Measurements from ENCODE around the gene ZNF837.

DNA sequence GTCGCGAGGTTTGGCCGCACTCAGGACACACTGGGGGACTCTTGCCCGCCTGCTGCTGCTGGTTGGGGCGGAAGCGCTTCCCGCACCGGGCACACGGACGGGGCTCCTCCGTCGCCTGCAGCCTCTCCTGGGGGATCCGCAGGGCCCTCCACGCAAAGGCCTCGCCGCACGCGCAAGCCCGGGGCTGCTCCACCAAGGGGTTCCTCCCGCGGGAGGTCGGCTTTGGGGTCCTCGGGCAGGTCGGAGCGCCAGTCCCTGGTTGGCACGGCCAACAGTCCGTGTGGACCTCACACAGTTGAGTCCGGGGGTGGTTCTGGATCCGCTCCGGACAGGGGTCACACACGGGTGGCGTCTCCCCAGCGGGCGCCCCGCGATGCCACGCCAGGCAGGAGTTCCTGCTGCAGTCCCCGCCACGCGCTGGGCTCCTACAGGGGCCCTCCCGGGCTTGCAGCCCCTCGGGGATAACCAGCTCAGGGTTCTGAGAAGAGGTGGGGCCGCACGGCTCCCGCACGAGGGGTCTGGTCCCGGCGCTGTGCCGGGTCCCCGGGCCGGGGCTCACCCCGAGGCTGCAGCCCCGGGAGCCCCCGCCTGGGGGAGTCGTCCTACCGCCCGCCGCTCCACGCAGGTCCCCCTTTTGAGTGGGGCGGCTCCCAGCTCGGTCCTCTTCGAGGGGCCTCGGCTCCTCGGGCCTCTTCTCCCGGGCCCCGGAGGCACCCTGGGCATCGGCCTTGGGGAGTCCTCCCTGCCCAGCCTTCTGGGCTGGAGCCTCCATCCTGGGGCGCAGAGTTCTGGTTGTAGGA lies 12.1 kb downstream of the ZNF837 start:
- TF ChIP-seq ZBTB7A (CRISPR knock-in tag; IDR thresholded peaks at IDR 0.05) (no peak), YY1 (IDR thresholded peaks at IDR 0.05; ENCODE audit: insufficient read depth, insufficient replicate concordance, low read depth, low read length) (no peak), ASH2L (IDR thresholded peaks at IDR 0.05; ENCODE audit: insufficient read length, low read depth, low read length) (no peak), GATAD1 (CRISPR knock-in tag; IDR thresholded peaks at IDR 0.05) (no peak), SRSF1 (optimal IDR thresholded peaks at IDR 0.05; ENCODE audit: low read depth, low read length) (no peak)
